ENCODE data around the gene LMTK2.

Gene LMTK2

DNA sequence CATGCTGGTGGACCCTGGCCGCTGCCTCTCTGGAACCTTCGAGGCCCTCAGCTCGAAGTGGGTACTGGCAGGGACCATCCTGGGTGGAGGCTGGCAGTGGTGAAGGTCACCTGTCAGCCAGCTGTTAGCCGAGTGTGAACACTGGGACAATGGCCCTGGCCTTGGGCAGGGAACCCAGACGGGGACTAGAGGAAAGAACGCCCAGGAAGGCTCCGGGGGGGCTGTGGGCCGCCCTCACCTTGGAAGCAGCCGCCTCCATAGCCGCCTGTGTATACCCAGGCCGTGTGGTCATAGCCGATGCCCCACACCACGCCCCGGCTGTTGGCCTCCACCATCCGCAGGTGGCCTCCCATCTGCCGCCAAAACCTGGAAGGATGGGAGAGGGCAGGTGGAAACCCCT, 122.1 kb downstream of the LMTK2 start:
- TF ChIP-seq, protein P1, sequence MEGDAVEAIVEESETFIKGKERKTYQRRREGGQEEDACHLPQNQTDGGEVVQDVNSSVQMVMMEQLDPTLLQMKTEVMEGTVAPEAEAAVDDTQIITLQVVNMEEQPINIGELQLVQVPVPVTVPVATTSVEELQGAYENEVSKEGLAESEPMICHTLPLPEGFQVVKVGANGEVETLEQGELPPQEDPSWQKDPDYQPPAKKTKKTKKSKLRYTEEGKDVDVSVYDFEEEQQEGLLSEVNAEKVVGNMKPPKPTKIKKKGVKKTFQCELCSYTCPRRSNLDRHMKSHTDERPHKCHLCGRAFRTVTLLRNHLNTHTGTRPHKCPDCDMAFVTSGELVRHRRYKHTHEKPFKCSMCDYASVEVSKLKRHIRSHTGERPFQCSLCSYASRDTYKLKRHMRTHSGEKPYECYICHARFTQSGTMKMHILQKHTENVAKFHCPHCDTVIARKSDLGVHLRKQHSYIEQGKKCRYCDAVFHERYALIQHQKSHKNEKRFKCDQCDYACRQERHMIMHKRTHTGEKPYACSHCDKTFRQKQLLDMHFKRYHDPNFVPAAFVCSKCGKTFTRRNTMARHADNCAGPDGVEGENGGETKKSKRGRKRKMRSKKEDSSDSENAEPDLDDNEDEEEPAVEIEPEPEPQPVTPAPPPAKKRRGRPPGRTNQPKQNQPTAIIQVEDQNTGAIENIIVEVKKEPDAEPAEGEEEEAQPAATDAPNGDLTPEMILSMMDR (IDR thresholded peaks at IDR 0.05; ENCODE audit: low read depth, low read length): no peak
- no peak overlapping the region for H3K4me3 ChIP-seq (ENCODE audit: low read depth, low read length)

DNA sequence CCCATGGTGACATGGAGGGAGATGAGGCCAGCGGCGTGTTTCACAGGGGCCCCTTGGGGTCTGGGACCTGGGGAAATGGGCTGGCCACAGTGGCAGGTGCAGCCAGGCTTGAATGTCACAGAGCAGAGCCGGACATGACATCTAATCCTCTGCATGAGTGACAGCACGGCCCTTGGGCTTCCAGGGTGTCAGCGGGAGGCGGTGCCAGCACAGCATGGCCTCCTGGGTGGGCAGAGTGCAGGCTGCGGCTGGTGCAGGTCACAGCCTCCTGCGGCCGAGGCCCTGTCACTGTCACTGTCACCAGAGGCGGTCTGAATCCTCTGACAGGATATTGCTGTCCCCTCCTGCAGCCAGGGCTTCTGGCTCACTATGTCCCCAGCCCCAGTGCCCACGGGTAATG, 122.8 kb downstream of the LMTK2 start:
- TF ChIP-seq, protein P1 (IDR thresholded peaks at IDR 0.05; ENCODE audit: low read depth, low read length): no peak
- no peak overlapping the region for H3K4me3 ChIP-seq (ENCODE audit: low read depth, low read length)

DNA sequence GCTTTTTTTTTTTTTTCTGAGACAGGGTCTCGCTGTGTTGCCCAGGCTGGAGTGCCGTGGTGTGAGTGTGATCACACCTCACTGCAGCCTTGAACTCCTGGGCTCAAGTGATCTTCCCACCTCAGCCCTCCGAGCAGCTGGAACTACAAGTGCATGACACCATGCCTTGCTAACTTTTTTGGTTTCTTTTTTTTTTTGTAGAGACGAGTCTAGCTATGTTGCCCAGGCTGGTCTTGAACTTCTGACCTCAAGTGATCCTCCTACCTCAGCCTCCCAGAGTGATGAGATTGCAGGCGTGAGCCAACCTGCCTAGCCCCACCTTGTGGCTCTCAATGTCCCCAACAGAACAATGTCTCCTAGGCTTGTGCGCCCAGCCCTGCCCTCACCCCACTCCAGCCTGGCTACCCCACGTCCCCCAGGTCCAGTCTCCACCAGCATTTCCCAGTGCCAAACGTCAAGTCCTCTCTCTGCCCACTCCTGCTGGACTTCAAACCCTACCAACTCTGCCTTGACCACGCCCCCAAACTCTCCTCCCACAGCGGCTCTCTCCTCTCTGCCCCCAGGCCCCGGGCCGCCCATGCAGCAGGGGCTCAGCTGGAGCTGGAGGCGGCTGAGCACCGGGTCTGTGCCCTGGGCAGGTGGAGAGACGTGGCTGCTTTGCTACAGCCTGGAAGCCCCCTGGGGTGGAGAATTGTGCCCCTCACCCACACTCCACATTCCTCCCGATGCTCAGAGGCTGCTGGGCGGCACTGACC, 123.5 kb downstream of the LMTK2 start:
- TF ChIP-seq, protein P1 (IDR thresholded peaks at IDR 0.05; ENCODE audit: low read depth, low read length): no peak
- no peak overlapping the region for H3K4me3 ChIP-seq (ENCODE audit: low read depth, low read length)

DNA sequence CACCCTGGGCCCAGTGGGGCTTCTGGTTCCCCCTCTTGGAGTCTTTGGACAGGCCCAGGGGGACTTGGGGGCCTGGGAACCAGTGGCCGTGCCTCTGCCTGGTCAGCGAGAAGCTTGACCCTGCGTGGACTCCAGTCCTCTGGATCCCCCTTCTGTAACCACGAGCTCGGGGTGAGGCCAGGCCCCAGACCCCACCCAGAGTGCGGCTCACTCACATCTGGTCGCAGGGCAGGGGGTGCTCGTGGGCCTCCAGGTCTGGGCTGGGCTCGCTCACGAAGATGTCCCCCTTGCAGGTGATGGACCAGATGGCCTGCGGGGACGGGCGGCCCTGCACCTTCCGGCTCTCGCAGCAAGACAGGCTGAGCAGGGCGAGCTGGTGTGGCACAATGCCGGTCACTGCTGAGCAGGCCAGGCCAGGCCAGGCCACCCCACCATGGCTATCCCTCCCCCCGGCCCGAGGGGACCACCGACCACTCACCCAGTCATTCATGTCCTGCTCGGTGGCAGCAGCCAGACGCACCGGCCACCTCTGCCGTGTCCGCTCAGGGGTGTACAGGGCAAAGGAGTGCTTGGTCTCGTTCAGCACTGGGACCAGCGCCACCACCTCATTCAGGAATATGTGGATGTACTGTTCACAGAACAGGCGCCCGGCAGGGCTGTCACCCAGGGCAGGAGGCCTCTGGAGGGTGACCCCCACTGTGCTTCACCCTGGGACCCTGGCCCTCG, 124.2 kb downstream of the LMTK2 start:
- no peak overlapping the region for H3K4me3 ChIP-seq (ENCODE audit: low read depth, low read length)
- TF ChIP-seq, protein P1 (IDR thresholded peaks at IDR 0.05; ENCODE audit: low read depth, low read length): no peak

DNA sequence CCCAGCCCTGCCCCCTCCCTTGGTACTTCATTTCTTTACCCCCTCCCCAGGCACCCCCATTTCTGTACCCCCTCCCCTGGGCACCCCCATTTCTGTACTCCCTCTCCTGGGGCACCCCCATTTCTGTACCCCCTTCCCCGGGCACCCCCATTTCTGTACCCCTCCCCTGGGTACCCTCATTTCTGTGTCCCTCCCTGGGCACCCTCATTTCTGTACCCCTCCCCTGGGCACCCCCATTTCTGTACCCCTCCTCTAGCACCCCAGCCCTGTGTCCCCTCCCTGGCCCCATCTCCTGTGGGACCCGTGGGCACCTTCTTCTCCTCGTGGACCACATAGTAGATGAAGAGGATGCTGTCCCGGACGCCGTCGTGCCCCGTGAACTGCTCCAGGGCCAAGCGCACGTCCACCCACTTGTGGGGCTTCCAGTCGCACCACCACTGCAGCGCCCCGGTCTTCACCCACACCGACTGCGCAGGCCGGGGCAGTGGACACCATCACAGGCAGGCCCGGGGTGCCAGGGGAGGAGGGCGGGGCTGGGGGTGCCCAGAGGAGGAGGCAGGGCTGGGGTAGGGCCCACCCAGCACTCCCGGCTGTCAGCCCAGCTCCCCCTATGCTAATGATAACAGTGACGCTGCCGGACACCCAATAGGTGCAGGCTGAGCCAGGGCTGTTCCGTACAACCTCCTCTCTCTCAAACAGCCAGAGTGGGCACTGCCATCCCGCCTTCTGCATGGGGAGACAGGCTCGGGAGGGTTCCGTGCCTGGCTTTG, 125.0 kb downstream of the LMTK2 start:
- TF ChIP-seq, protein P1 (IDR thresholded peaks at IDR 0.05; ENCODE audit: low read depth, low read length): no peak
- no peak overlapping the region for H3K4me3 ChIP-seq (ENCODE audit: low read depth, low read length)

DNA sequence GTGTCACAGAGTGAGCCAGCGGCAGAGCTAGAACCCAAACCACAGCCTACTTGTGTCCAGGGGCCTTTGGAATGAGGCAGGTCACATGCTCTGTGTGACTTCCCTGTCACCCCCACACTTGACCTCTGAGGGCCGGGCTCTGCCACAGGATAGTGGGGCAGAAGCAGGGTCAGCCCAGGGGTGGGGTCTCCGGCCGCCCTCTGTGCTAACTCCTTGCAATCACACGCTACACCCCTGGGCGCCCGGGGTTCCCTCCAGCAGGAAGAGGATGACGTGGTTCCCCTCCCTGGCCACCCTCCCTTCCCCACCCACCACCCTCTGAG, 125.6 kb downstream of the LMTK2 start:
- TF ChIP-seq, protein P1 (IDR thresholded peaks at IDR 0.05; ENCODE audit: low read depth, low read length): no peak
- H3K4me3 ChIP-seq (ENCODE audit: low read depth, low read length): no peak overlapping the region

DNA sequence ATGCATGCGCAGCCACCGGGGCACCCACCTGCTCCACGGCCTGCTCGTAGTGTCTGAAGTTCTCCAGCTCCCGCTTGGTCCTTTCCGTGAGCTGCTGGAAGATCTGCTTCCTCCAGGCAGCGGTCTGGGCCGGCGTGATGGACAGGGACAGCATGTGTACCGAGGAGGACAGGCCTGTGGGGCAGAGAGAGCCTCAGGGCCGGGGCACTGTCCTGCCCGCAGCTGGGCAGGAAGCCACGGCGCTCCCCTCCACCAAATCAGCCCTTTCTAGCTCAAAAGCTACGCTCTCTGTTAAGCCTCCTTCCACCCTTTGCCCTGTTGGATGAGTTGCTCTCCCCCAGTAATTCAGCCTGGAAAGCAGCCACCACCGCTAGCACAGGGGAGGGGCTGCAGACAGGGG, 126.1 kb downstream of the LMTK2 start:
- TF ChIP-seq, protein P1 (IDR thresholded peaks at IDR 0.05; ENCODE audit: low read depth, low read length): no peak
- H3K4me3 ChIP-seq (ENCODE audit: low read depth, low read length): no peak overlapping the region
